Measurements from ENCODE around the gene MYO10. TPM values are rescaled to one million over a fixed set of nuclear protein-coding genes. Genes with fewer than 3 reads are reported as not detected.

The MYO10 gene
- polyA plus RNA-seq, 3 donors, result 0.23 to 1.1 (median 0.35) TPM

DNA sequence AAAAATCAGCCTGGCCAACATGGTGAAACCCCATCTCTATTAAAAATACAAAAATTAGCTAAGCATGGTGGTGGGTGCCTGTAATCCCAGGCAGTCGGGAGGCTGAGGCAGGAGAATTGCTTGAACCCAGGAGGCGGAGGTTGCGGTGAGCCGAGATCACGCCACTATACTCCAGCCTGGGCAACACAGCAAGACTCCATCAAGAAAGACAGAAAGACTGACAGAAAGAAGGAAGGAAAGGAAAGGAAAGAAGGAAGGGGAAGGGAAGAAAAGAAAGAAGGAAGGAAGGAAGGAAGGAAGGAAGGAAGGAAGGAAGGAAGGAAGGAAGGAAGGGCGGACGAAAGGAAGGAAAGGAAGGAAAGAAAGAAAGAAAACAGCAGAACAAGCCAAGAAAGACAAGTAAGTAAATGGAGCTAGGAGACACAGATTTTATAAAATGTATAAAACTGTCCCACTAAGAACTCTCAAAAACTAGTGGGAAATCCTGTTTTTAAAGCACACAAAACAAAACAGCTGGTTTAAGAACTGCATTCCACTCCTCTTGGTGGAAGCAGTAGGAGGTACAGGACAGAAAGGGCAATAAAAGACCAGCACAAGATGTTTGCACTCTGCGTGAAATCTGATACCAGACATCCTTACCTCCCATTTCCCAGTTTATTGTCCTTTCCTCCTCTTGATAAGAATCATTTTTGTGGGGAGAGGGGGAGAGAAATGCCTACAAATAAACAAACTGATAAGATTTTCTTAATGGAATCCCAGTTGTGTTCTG is 46.7 kb downstream of the MYO10 start:
- no peak overlapping the region for H3K4me3 ChIP-seq (replicated peaks in 1 of 3; ENCODE audit: low read depth in 2 of 3, low read length in 3 of 3)
- no peaks in the 10 kb centered on the region for H3K4me1 ChIP-seq (ENCODE audit: control insufficient read depth in 1 of 2, insufficient read depth in 2 of 2, low read length in 2 of 2)
- no peak overlapping the region for H3K9ac ChIP-seq (ENCODE audit: insufficient read depth, low read length, poor library complexity, severe bottlenecking)
- H2AFZ ChIP-seq (ENCODE audit: insufficient read depth, low read depth, low read length, poor library complexity, severe bottlenecking), result no peak overlapping the region
- no peaks in the 10 kb centered on the region for H3K79me2 ChIP-seq (ENCODE audit: insufficient read depth, low read length)
- no peaks in the 10 kb centered on the region for H3K9me3 ChIP-seq (replicated peaks in 1 of 2; ENCODE audit: control insufficient read depth in 1 of 2, insufficient read depth in 1 of 2, low read length in 2 of 2)
- DNase-seq, result no peak
- H3K4me3 Mint-ChIP-seq, result no peak overlapping the region
- TF ChIP-seq, protein P1, sequence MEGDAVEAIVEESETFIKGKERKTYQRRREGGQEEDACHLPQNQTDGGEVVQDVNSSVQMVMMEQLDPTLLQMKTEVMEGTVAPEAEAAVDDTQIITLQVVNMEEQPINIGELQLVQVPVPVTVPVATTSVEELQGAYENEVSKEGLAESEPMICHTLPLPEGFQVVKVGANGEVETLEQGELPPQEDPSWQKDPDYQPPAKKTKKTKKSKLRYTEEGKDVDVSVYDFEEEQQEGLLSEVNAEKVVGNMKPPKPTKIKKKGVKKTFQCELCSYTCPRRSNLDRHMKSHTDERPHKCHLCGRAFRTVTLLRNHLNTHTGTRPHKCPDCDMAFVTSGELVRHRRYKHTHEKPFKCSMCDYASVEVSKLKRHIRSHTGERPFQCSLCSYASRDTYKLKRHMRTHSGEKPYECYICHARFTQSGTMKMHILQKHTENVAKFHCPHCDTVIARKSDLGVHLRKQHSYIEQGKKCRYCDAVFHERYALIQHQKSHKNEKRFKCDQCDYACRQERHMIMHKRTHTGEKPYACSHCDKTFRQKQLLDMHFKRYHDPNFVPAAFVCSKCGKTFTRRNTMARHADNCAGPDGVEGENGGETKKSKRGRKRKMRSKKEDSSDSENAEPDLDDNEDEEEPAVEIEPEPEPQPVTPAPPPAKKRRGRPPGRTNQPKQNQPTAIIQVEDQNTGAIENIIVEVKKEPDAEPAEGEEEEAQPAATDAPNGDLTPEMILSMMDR (IDR thresholded peaks at IDR 0.05), result no peak
- H3K36me3 ChIP-seq (replicated peaks in 1 of 2; ENCODE audit: control insufficient read depth in 1 of 2, insufficient read depth in 2 of 2, low read length in 2 of 2), result no peaks in the 10 kb centered on the region
- H3K4me2 ChIP-seq (replicated peaks; ENCODE audit: extremely low read depth, low read length, poor library complexity, severe bottlenecking), result no peak overlapping the region
- peaks cover 0 to 1% (median 0%) of the 10 kb centered on the region in 3 donors for H3K27me3 Mint-ChIP-seq (ENCODE audit: low read depth in 3 of 3)
- 90% methylated on average over 4 of the region's 8 CpGs for WGBS (ENCODE audit: insufficient coverage)
- peaks cover 0 to 10% (median 2%) of the 10 kb centered on the region in 7 donors for H3K9me3 Mint-ChIP-seq
- no peaks in the 10 kb centered on the region for H4K20me1 ChIP-seq (ENCODE audit: insufficient read depth, low read length)
- intact Hi-C loops (cut with micrococcal nuclease), result no loop called here
- no peaks in the 10 kb centered on the region for H3K36me3 Mint-ChIP-seq
- H3K27me3 ChIP-seq (ENCODE audit: control insufficient read depth in 2 of 2, insufficient read depth in 2 of 2, low read length in 2 of 2), result no peaks in the 10 kb centered on the region
- peaks cover 2% of the 10 kb centered on the region for H3K4me1 Mint-ChIP-seq
- no peak overlapping the region for H3K27ac ChIP-seq (ENCODE audit: low read depth in 1 of 2, low read length in 2 of 2)
- H3K27ac Mint-ChIP-seq, result no peak overlapping the region

DNA sequence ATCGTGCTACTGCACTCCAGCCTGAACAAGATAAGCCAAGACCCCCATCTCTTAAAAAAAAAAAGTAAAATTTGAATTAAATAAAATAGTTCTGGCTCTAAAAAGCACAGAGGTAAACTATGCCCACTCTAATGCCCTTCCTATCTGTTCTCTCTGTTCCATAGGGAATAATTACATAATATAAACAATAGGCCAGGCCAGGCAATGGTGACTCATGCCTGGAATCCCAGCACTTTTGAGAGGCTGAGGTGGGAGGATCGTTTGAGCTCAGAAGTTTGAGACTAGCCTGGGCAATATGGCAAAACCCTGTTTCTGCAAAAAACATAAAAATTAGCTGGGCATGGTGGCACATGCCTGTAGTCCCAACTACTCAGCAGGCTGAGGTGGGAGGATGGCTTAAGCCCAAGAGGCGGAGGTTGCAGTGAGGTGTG is 47.4 kb downstream of the MYO10 start:
- Mint-ChIP-seq H3K4me3 (no peak overlapping the region), H3K27ac (no peak overlapping the region), H3K27me3 (ENCODE audit: low read depth in 3 of 3) (peaks cover 0 to 2% (median 1%) of the 10 kb centered on the region in 3 donors), H3K4me1 (peaks cover 2% of the 10 kb centered on the region), H3K36me3 (no peaks in the 10 kb centered on the region), H3K9me3 (peaks cover 0 to 10% (median 2%) of the 10 kb centered on the region in 7 donors)
- Histone ChIP-seq H3K4me3 (replicated peaks in 1 of 3; ENCODE audit: low read depth in 2 of 3, low read length in 3 of 3) (no peak overlapping the region), H3K27ac (ENCODE audit: low read depth in 1 of 2, low read length in 2 of 2) (no peak overlapping the region), H3K9ac (ENCODE audit: insufficient read depth, low read length, poor library complexity, severe bottlenecking) (no peak overlapping the region), H3K9me3 (replicated peaks in 1 of 2; ENCODE audit: control insufficient read depth in 1 of 2, insufficient read depth in 1 of 2, low read length in 2 of 2) (no peaks in the 10 kb centered on the region), H2AFZ (ENCODE audit: insufficient read depth, low read depth, low read length, poor library complexity, severe bottlenecking) (no peak overlapping the region), H3K79me2 (ENCODE audit: insufficient read depth, low read length) (no peaks in the 10 kb centered on the region), H3K4me2 (replicated peaks; ENCODE audit: extremely low read depth, low read length, poor library complexity, severe bottlenecking) (no peak overlapping the region), H4K20me1 (ENCODE audit: insufficient read depth, low read length) (no peaks in the 10 kb centered on the region), H3K27me3 (ENCODE audit: control insufficient read depth in 2 of 2, insufficient read depth in 2 of 2, low read length in 2 of 2) (no peaks in the 10 kb centered on the region), H3K36me3 (replicated peaks in 1 of 2; ENCODE audit: control insufficient read depth in 1 of 2, insufficient read depth in 2 of 2, low read length in 2 of 2) (no peaks in the 10 kb centered on the region), H3K4me1 (ENCODE audit: control insufficient read depth in 1 of 2, insufficient read depth in 2 of 2, low read length in 2 of 2) (no peaks in the 10 kb centered on the region)
- TF ChIP-seq, protein P1 (IDR thresholded peaks at IDR 0.05), result no peak
- no peak for DNase-seq
- intact Hi-C loops (cut with micrococcal nuclease), result no loop called here
- WGBS (ENCODE audit: insufficient coverage), result 86% methylated on average over 1 of the region's 3 CpGs
